DND-41 (cell line): ENCODE measurements around the gene CALCR.
"Not testable (repeated sequence)": the region's sequence is repeated elsewhere in the genome, so short reads cannot be mapped to it uniquely, and the experiment has no call there.

Source experiments
- ATAC-seq: fragments of 200-7000 bp; cut with Tn5 transposase; 3 replicates; pipeline ENCODE4 v1.9.1; 2021; ENCODE audit warnings: low read depth; ENCODE audit not compliant: insufficient read depth
- DNase-seq: peaks from one replicate; pipeline ENCODE4 v3.0.0-alpha.2; 2020
- H2AFZ ChIP-seq: 2 replicates; pipeline ENCODE4 v1.6.0; 2012; ENCODE audit warnings: low read depth, low read length
- H3K27ac ChIP-seq: 2 replicates; pipeline ENCODE4 v1.5.1; 2012; ENCODE audit warnings: low read length, inconsistent platforms
- H3K27me3 ChIP-seq: fragments of 200-600 bp; sonication (generic); 2 replicates; pipeline ENCODE4 v1.6.0; 2012; ENCODE audit warnings: low read length, mild to moderate bottlenecking, inconsistent platforms; ENCODE audit not compliant: insufficient read depth, poor library complexity
- H3K36me3 ChIP-seq: 2 replicates; pipeline ENCODE4 v1.5.1; 2012; ENCODE audit warnings: low read length, inconsistent platforms; ENCODE audit not compliant: insufficient read depth
- H3K4me1 ChIP-seq: 2 replicates; pipeline ENCODE4 v1.5.1; 2012; ENCODE audit warnings: mild to moderate bottlenecking, low read length; ENCODE audit not compliant: insufficient read depth
- H3K4me2 ChIP-seq: 2 replicates; pipeline ENCODE4 v1.6.0; 2012; ENCODE audit warnings: mild to moderate bottlenecking, moderate library complexity, low read length, inconsistent platforms; ENCODE audit not compliant: insufficient read depth
- H3K4me3 ChIP-seq, 2 experiments: fragments of 200-600 bp in 1 of 2; shearing (Covaris generic) in 1 of 2; 2 replicates each; pipeline ENCODE4 v1.5.1; 2012 to 2016; ENCODE audit warnings: inconsistent platforms in 2 of 2, low read length in 2 of 2, mild to moderate bottlenecking in 2 of 2, low read depth in 1 of 2, moderate library complexity in 1 of 2
- H3K79me2 ChIP-seq: 2 replicates; pipeline ENCODE4 v1.6.0; 2012; ENCODE audit warnings: low read length, inconsistent platforms; ENCODE audit not compliant: insufficient read depth
- H3K9ac ChIP-seq: 2 replicates; pipeline ENCODE4 v1.6.0; 2012; ENCODE audit warnings: low read depth, mild to moderate bottlenecking, inconsistent platforms, low read length, moderate library complexity
- H3K9me3 ChIP-seq: 2 replicates; pipeline ENCODE4 v1.5.1; 2012; ENCODE audit warnings: low read length, moderate library complexity, mild to moderate bottlenecking, inconsistent platforms; ENCODE audit not compliant: insufficient read depth, severe bottlenecking
- H4K20me1 ChIP-seq: 2 replicates; pipeline ENCODE4 v1.6.0; 2012; ENCODE audit warnings: low read length; ENCODE audit not compliant: insufficient read depth
- CTCF ChIP-seq: IDR thresholded peaks from 2 replicates; pipeline ENCODE4 v1.5.1; 2012; ENCODE audit warnings: borderline replicate concordance, low read length, moderate library complexity, mild to moderate bottlenecking; ENCODE audit not compliant: poor library complexity, severe bottlenecking; ENCODE audit errors: extremely low read depth
- EZH2 ChIP-seq: IDR thresholded peaks from 3 replicates; pipeline ENCODE4 v1.6.1; 2012; ENCODE audit warnings: borderline replicate concordance, low read depth, mild to moderate bottlenecking, moderate library complexity, low read length, inconsistent platforms; ENCODE audit not compliant: severe bottlenecking

CALCR gene

GRCh38 chr7:93592588-93593266, 18.2 kb upstream of the CALCR start:
- no peak for TF ChIP-seq CTCF
- no peak for TF ChIP-seq EZH2
- Histone ChIP-seq H3K27ac (no peak overlapping the region), H4K20me1 (no peaks in the 10 kb centered on the region), H3K4me2 (no peak overlapping the region), H3K27me3 (no peaks in the 10 kb centered on the region), H3K9me3 (no peaks in the 10 kb centered on the region), H3K79me2 (no peaks in the 10 kb centered on the region), H3K4me1 (no peaks in the 10 kb centered on the region), H2AFZ (no peak overlapping the region), H3K9ac (no peak overlapping the region), H3K36me3 (no peaks in the 10 kb centered on the region), H3K4me3 (no peak overlapping the region)
- ATAC-seq (no peak), DNase-seq (no peak)

- ATAC-seq, H3K4me1 ChIP-seq, H3K4me2 ChIP-seq, DNase-seq, H3K4me3 ChIP-seq, H3K9ac ChIP-seq, H2AFZ ChIP-seq, H3K27ac ChIP-seq, H4K20me1 ChIP-seq, H3K36me3 ChIP-seq, H3K79me2 ChIP-seq, H3K27me3 ChIP-seq, H3K9me3 ChIP-seq: not testable (repeated sequence)
Measured at GRCh38 chr7:93591224-93592050, 16.9 kb upstream of the CALCR start.

- not testable (repeated sequence) for H3K9me3 ChIP-seq, H3K27me3 ChIP-seq, ATAC-seq, H3K27ac ChIP-seq, DNase-seq, H3K36me3 ChIP-seq, H3K9ac ChIP-seq, H3K4me2 ChIP-seq, H3K79me2 ChIP-seq, H4K20me1 ChIP-seq, H3K4me1 ChIP-seq, H3K4me3 ChIP-seq, H2AFZ ChIP-seq
Measured at GRCh38 chr7:93586479-93586865, 11.9 kb upstream of the CALCR start.

- not testable (repeated sequence) for DNase-seq, H3K4me2 ChIP-seq, H3K27me3 ChIP-seq, H2AFZ ChIP-seq, H3K9ac ChIP-seq, H3K79me2 ChIP-seq, H4K20me1 ChIP-seq, H3K4me1 ChIP-seq, H3K9me3 ChIP-seq, ATAC-seq, H3K4me3 ChIP-seq, H3K27ac ChIP-seq, H3K36me3 ChIP-seq
Measured at GRCh38 chr7:93585694-93586478, 11.4 kb upstream of the CALCR start.
